Measurements from ENCODE around the gene STK33.

STK33 gene

GRCh38 chr11:8440649-8441048, 153.4 kb downstream of the STK33 start:
- DNase-seq (ENCODE audit: low spot score), result no peak
- no peak for TF ChIP-seq CTCF (IDR thresholded peaks at IDR 0.05)
- H3K27ac ChIP-seq, result no peak overlapping the region
- no peak overlapping the region for H3K4me3 ChIP-seq

GRCh38 chr11:8429483-8429882, 164.5 kb downstream of the STK33 start:
- TF ChIP-seq CTCF (IDR thresholded peaks at IDR 0.05), result no peak
- DNase-seq (ENCODE audit: low spot score), result no peak
- Histone ChIP-seq H3K27ac (no peak overlapping the region), H3K4me3 (no peak overlapping the region)

DNA sequence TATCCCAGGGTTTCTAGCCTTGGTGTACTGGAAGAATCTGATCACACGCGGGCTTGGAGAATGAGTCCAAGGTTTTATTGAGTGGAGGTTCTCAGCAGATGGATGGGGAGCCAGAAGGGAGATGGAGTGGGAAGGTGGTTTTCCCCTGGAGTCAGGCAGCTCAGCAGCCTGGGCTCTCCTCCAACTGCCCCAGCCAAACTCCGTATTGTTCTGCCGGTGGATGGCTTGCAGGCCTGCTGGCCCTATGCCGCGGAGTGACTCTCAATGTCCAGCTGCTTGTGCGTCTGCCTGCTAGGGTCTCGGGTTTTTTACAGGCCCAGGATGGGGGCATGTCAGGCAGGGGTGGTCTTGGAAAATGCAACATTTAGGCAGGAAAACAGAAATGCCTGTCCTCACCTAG, 168.0 kb downstream of the STK33 start:
- no peak for DNase-seq (ENCODE audit: low spot score)
- Histone ChIP-seq H3K4me3 (no peak overlapping the region), H3K27ac (no peak overlapping the region)
- no peak for TF ChIP-seq CTCF (IDR thresholded peaks at IDR 0.05)

GRCh38 chr11:8415195-8415594, 178.8 kb downstream of the STK33 start:
- Histone ChIP-seq H3K4me3 (no peak overlapping the region), H3K27ac (no peak overlapping the region)
- DNase-seq (ENCODE audit: low spot score), result no peak
- no peak for TF ChIP-seq CTCF (IDR thresholded peaks at IDR 0.05)

DNA sequence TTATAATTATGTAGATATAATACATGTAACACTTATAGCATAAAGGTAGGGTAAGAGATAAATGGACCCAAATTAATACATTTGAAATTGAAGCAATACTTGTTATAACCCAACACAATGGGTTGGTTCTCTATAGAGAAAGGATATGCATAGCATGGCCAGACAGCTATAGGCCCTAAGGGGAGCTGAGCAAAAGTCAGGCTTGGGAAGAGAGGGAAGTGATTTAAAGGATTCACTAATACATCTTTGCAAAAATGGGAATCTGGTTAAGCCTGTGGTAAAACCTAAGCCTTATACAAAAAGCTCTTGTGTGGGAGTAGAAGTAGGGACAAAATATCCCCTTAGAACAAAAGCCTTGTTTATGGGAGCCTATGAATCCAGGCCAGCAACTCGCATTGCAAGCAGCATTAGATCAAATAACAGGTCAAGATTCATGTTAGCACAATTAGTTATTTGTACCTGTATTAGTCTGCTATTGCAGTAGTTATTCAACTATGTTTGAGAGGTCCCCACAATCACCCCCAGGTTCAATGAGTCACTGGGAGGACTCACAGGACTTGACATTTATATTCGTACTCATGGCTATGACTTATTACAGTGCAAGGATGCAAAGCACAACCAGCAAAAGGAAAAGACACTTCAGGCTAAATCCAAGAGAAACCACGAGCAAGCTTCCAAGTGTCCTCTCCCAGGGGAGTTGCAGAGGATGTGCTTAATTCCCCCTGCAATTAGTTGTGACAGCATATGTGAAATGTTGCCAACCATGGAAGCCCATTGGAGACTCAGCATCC, 185.7 kb downstream of the STK33 start:
- no peak overlapping the region for H3K4me3 ChIP-seq
- no peak overlapping the region for H3K27ac ChIP-seq
- no peak for DNase-seq (ENCODE audit: low spot score)
- TF ChIP-seq CTCF (IDR thresholded peaks at IDR 0.05), result no peak

DNA sequence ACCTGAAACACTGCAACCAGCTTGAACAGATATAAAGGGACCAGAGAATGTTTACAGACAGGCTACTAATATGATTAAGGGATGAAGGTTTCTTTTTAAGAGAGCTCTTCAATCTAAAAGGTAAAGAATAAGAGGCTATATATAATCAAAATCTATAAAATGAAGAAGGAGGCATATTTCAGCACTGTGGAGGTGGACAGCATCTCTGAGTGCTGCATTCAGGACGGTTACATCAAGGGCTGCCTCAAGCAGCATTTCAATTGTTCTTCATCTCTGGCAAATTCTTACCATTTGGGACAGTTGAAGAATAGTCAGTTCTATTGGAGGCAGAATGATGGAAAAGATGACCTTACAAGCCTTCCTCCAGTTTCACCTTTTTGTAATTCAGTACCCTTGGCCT, 190.7 kb downstream of the STK33 start:
- DNase-seq (ENCODE audit: low spot score), result no peak
- no peak overlapping the region for H3K4me3 ChIP-seq
- TF ChIP-seq CTCF (IDR thresholded peaks at IDR 0.05), result no peak
- no peak overlapping the region for H3K27ac ChIP-seq

DNA sequence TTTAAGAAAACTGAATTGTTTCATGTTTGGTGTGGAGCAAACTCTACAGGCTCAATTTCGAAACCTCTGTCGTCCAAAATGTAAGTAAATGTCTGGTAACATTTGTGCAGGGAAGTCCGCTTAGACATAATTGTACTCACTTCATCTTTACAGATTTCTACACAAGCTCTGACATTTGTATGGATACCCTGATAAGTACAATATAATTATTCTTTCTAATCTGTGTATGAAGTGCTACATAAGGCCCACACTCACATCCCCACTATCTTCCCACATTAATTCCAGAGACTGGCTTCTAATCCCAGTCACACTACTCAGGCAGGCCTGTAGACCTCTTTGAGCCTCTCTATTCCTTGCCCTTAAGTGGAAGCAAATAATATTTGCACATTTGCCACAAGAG, 201.1 kb downstream of the STK33 start:
- no peak overlapping the region for H3K27ac ChIP-seq
- TF ChIP-seq CTCF (IDR thresholded peaks at IDR 0.05), result no peak
- H3K4me3 ChIP-seq, result no peak overlapping the region
- DNase-seq (ENCODE audit: low spot score), result no peak
